GM23248 (cell line): Measurements from ENCODE around the gene RHOB.

Source experiments
- EZH2 ChIP-seq: fragments of 200-600 bp; sonication (generic); IDR thresholded peaks from 2 replicates; pipeline ENCODE4 v1.6.1; 2018; ENCODE audit warnings: antibody characterized with exemption, mild to moderate bottlenecking; ENCODE audit not compliant: insufficient read depth, poor library complexity, severe bottlenecking
- EZH2phosphoT487 ChIP-seq: fragments of 200-600 bp; sonication (generic); IDR thresholded peaks from 2 replicates; pipeline ENCODE4 v1.6.1; 2018; ENCODE audit warnings: antibody characterized with exemption, moderate library complexity, mild to moderate bottlenecking, low read depth; ENCODE audit not compliant: insufficient read depth

DNA sequence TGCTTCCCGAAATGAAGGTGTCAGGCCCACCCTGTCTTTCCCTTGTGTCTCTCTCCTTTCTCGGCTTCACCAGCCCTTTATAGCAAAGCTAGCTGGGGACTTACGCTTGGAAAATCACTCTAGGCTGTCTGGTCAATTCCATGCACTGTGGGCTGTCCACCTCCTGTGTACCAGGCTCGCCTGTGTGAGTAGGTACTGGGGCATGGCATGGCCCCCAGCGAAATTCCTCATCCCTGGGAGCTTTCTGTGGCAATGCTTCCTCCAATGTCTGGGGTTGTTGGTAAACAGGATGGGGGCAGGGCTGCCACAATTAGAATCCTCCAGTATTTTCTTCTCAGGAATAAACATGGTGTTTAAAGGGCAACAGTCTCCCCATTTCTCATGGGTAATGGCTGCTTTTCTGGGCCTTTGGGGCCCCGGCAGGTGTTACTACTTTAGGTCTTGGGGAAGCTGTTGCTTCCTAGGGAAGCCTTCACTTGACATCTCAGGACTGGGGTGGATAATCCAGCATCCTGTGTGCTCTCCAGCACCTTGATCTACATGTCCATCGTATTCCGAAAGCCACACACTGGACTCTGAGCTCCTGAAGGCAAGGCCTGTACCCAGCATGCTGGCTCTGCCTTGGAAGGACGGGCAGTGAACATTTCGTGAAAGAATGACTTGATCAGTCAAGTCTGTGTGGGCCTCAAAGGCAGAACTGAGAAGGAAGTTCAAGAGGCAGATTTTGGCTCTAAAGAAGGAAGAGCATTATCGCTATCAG is 21.1 kb downstream of the RHOB start:
- TF ChIP-seq EZH2 (no peak), EZH2phosphoT487 (no peak)
